GM21381 (cell line): ENCODE results near the gene TPK1.
"Not testable (repeated sequence)": the region's sequence is repeated elsewhere in the genome, so short reads cannot be mapped to it uniquely, and the experiment has no call there.

Experiments
- ATAC-seq: cut with Tn5 transposase; IDR thresholded peaks from one replicate; pipeline ENCODE4 v1.9.1; 2021; ENCODE audit warnings: mild to moderate bottlenecking, moderate library complexity; ENCODE audit not compliant: unreplicated experiment

The TPK1 gene

GRCh38 chr7:144780071-144780608 lies 55.7 kb downstream of the TPK1 start:
- ATAC-seq, result no peak

GRCh38 chr7:144777889-144778288 lies 58.0 kb downstream of the TPK1 start:
- ATAC-seq, result not testable (repeated sequence)

GRCh38 chr7:144777005-144777839 lies 58.6 kb downstream of the TPK1 start:
- no peak for ATAC-seq

GRCh38 chr7:144776447-144776846 lies 59.4 kb downstream of the TPK1 start:
- ATAC-seq, result no peak

GRCh38 chr7:144775749-144776148 lies 60.1 kb downstream of the TPK1 start:
- no peak for ATAC-seq

GRCh38 chr7:144771927-144772326 lies 63.9 kb downstream of the TPK1 start:
- no peak for ATAC-seq

GRCh38 chr7:144771174-144771573 lies 64.7 kb downstream of the TPK1 start:
- no peak for ATAC-seq

- no peak for ATAC-seq
Observed at GRCh38 chr7:144769352-144769751, 66.5 kb downstream of the TPK1 start.

GRCh38 chr7:144768633-144769032 lies 67.2 kb downstream of the TPK1 start:
- ATAC-seq, result no peak

- no peak for ATAC-seq
Observed at GRCh38 chr7:144763291-144763690, 72.6 kb downstream of the TPK1 start.

GRCh38 chr7:144762853-144763252 lies 73.0 kb downstream of the TPK1 start:
- no peak for ATAC-seq

GRCh38 chr7:144761493-144761892 lies 74.4 kb downstream of the TPK1 start:
- ATAC-seq, result no peak

- no peak for ATAC-seq
Observed at GRCh38 chr7:144759653-144760052, 76.2 kb downstream of the TPK1 start.

GRCh38 chr7:144747936-144748335 lies 87.9 kb downstream of the TPK1 start:
- no peak for ATAC-seq

- ATAC-seq, result peak; percentile 92
Observed at GRCh38 chr7:144738708-144739314, 97.0 kb downstream of the TPK1 start.

- no peak for ATAC-seq
Observed at GRCh38 chr7:144738146-144738545, 97.7 kb downstream of the TPK1 start.

- ATAC-seq, result no peak
Observed at GRCh38 chr7:144736880-144737493, 98.9 kb downstream of the TPK1 start.

GRCh38 chr7:144735505-144736276 lies 100.2 kb downstream of the TPK1 start:
- ATAC-seq, result no peak

- ATAC-seq, result no peak
Observed at GRCh38 chr7:144731661-144732351, 104.0 kb downstream of the TPK1 start.

- no peak for ATAC-seq
Observed at GRCh38 chr7:144730224-144730623, 105.6 kb downstream of the TPK1 start.
